ENCODE results near the gene DPH6.

DPH6 gene

GRCh38 chr15:35546511-35547381 is 781 bp upstream of the DPH6 start:
- no peak for DNase-seq (ENCODE audit: low read depth)
- TF ChIP-seq CTCF (IDR thresholded peaks at IDR 0.05; ENCODE audit: low read depth, low read length, missing control alignments), result no peak

GRCh38 chr15:35545316-35545823 is 595 bp downstream of the DPH6 start:
- peak overlapping the region; percentile 84 for H3K4me3 ChIP-seq (ENCODE audit: low read depth, low read length)
- no peak for TF ChIP-seq CTCF (IDR thresholded peaks at IDR 0.05; ENCODE audit: low read depth, low read length, missing control alignments)
- peak; percentile 5 for DNase-seq (ENCODE audit: low read depth)

More at GRCh38 chr15:35546511-35547381, 781 bp upstream of the DPH6 start:
- peak overlapping the region; percentile 84 for H3K4me3 ChIP-seq (ENCODE audit: low read depth, low read length)

GRCh38 chr15:35540885-35541284 is 5.1 kb downstream of the DPH6 start:
- DNase-seq (ENCODE audit: low read depth), result no peak
- no peak overlapping the region for H3K4me3 ChIP-seq (ENCODE audit: low read depth, low read length)

GRCh38 chr15:35540021-35540420 is 5.9 kb downstream of the DPH6 start:
- no peak for DNase-seq (ENCODE audit: low read depth)
- H3K4me3 ChIP-seq (ENCODE audit: low read depth, low read length), result no peak overlapping the region
- TF ChIP-seq CTCF (IDR thresholded peaks at IDR 0.05; ENCODE audit: low read depth, low read length, missing control alignments), result no peak

More at GRCh38 chr15:35540885-35541284, 5.1 kb downstream of the DPH6 start:
- no peak for TF ChIP-seq CTCF (IDR thresholded peaks at IDR 0.05; ENCODE audit: low read depth, low read length, missing control alignments)

GRCh38 chr15:35535365-35535916 is 10.5 kb downstream of the DPH6 start:
- no peak overlapping the region for H3K4me3 ChIP-seq (ENCODE audit: low read depth, low read length)

More at GRCh38 chr15:35535365-35535916, 10.5 kb downstream of the DPH6 start:
- TF ChIP-seq CTCF (IDR thresholded peaks at IDR 0.05; ENCODE audit: low read depth, low read length, missing control alignments), result no peak
- no peak for DNase-seq (ENCODE audit: low read depth)

All from GM12864 (cell line).